Measurements from ENCODE around the gene TMC1. TPM values are rescaled to one million over a fixed set of nuclear protein-coding genes. Genes with fewer than 3 reads are reported as not detected.

TMC1 gene
- polyA plus RNA-seq, 2 of the 4 experiments (the other 2 are of a cell fraction): 0.12 to 0.17 TPM

- ChIA-PET POLR2A (no interaction called here), CTCF (interaction anchor here (0.8 kb wide), 1 partner anchor 125 kb away, joined by 3 read pairs; no protein-coding TSS in a partner anchor)
- H3K27ac ChIP-seq: no peak overlapping the region
- FAIRE-seq (no peak), DNase-seq (ENCODE audit: low read depth in 1 of 2, low spot score in 1 of 2) (no peak), ATAC-seq (no peak)
- no peaks in the 10 kb centered on the region; the same call in 2 of the 3 replicates for H3K9me3 ChIP-seq
- 67% methylated on average over 7 of the region's 7 CpGs for WGBS (ENCODE audit: missing lambda C conversion rate)
- H3K4me2 ChIP-seq: no peak overlapping the region
- TF ChIP-seq FOSL2 (IDR thresholded peaks at IDR 0.05): no peak
- no peak for TF ChIP-seq FOSL2 (CRISPR knock-in tag; IDR thresholded peaks at IDR 0.05)
- no peak for TF ChIP-seq USF2 (IDR thresholded peaks at IDR 0.05)
- no peak for TF ChIP-seq PHF8 (IDR thresholded peaks at IDR 0.05; ENCODE audit: borderline replicate concordance, low read depth)
- no peak for TF ChIP-seq EHMT2 (IDR thresholded peaks at IDR 0.05; ENCODE audit: low read depth)
- no peak for TF ChIP-seq FOXS1 (CRISPR knock-in tag; IDR thresholded peaks at IDR 0.05)
- TF ChIP-seq BHLHE40 (IDR thresholded peaks at IDR 0.05; ENCODE audit: low read depth, low read length): no peak
- TF ChIP-seq GATA3 (IDR thresholded peaks at IDR 0.05; ENCODE audit: borderline replicate concordance): no peak
- TF ChIP-seq POLR2A (IDR thresholded peaks at IDR 0.05; ENCODE audit: low read length): no peak
- TF ChIP-seq TFCP2L1 (CRISPR knock-in tag; IDR thresholded peaks at IDR 0.05): no peak
- TF ChIP-seq JUNB (IDR thresholded peaks at IDR 0.05): no peak
- no peak for TF ChIP-seq CHD4 (IDR thresholded peaks at IDR 0.05; ENCODE audit: borderline replicate concordance)
- TF ChIP-seq RAD21 (conservative IDR thresholded peaks at IDR 0.05 in 1 of 2, IDR thresholded peaks at IDR 0.05 in 1 of 2): no peak
- no peak for TF ChIP-seq ELK1 (IDR thresholded peaks at IDR 0.05; ENCODE audit: low read depth, low read length)
- TF ChIP-seq HOXB13 (CRISPR knock-in tag; IDR thresholded peaks at IDR 0.05; ENCODE audit: low read depth): no peak
- no peak for TF ChIP-seq ZFP36 (IDR thresholded peaks at IDR 0.05; ENCODE audit: borderline replicate concordance, partially characterized antibody)
- no peak for TF ChIP-seq BCL3 (IDR thresholded peaks at IDR 0.05)
- H3K4me1 ChIP-seq: no peaks in the 10 kb centered on the region
- H3K4me3 ChIP-seq: no peak overlapping the region
Measured at GRCh38 chr9:72627956-72628540, 106.6 kb downstream of the TMC1 start.

- no peak for DNase-seq (ENCODE audit: low read depth in 1 of 2, low spot score in 1 of 2)
Measured at GRCh38 chr9:72633966-72634365, 112.6 kb downstream of the TMC1 start.

More at GRCh38 chr9:72633966-72634365, 112.6 kb downstream of the TMC1 start:
- 25% methylated on average over 5 of the region's 5 CpGs for WGBS (ENCODE audit: missing lambda C conversion rate)
- ATAC-seq (no peak), FAIRE-seq (no peak)
- Histone ChIP-seq H3K9me3 (peaks cover 14% of the 10 kb centered on the region), H3K27ac (no peak overlapping the region), H3K4me1 (no peaks in the 10 kb centered on the region), H3K4me3 (no peak overlapping the region), H3K4me2 (no peak overlapping the region)
- TF ChIP-seq HES2 (IDR thresholded peaks at IDR 0.05) (no peak), USF2 (IDR thresholded peaks at IDR 0.05) (no peak), NPAS2 (CRISPR knock-in tag; IDR thresholded peaks at IDR 0.05; ENCODE audit: borderline replicate concordance) (no peak), HOXB13 (CRISPR knock-in tag; IDR thresholded peaks at IDR 0.05; ENCODE audit: low read depth) (no peak), HOXB5 (CRISPR knock-in tag; IDR thresholded peaks at IDR 0.05) (no peak), HEYL (CRISPR knock-in tag; IDR thresholded peaks at IDR 0.05) (no peak), HOXA7 (CRISPR knock-in tag; IDR thresholded peaks at IDR 0.05) (no peak), PBX3 (IDR thresholded peaks at IDR 0.05) (no peak), CHD2 (IDR thresholded peaks at IDR 0.05; ENCODE audit: low read length, partially characterized antibody) (no peak), SREBF2 (IDR thresholded peaks at IDR 0.05) (no peak), E2F6 (IDR thresholded peaks at IDR 0.05; ENCODE audit: borderline replicate concordance, low read depth) (no peak), NFE2L2 (conservative IDR thresholded peaks at IDR 0.05; ENCODE audit: low read length) (no peak), CHD4 (IDR thresholded peaks at IDR 0.05; ENCODE audit: borderline replicate concordance) (no peak)
- CTCF ChIA-PET: interaction anchor here (0.7 to 0.8 kb wide), 2 partner anchors 40 to 117 kb away, joined by 3 read pairs; no protein-coding TSS in a partner anchor
- POLR2A ChIA-PET: no interaction called here

Data from A549 (cell line).